ENCODE results near the gene WDR44.

- no peak for TF ChIP-seq CTCF (IDR thresholded peaks at IDR 0.05 in 4 of 5, conservative IDR thresholded peaks at IDR 0.05 in 1 of 5)
- no peak for TF ChIP-seq POLR2A (IDR thresholded peaks at IDR 0.05)
These were observed 130.0 kb downstream of the WDR44 start for GRCh38 chrX:118475903-118476302.
